Activated T-cell treated with anti-CD3 and anti-CD28 coated beads, Interleukin-2, amount 50 U/mL, for 1 hour (primary cell): ENCODE results near the gene TMEM266.

Experiments used
- DNase-seq: peaks from one replicate; pipeline ENCODE4 v3.0.0-alpha.2; 2020

TMEM266 gene

GRCh38 chr15:76070921-76071635 lies 11.3 kb downstream of the TMEM266 start:
- no peak for DNase-seq

- DNase-seq: no peak
Measured at GRCh38 chr15:76071806-76072205, 12.0 kb downstream of the TMEM266 start.

GRCh38 chr15:76073554-76073953 lies 13.8 kb downstream of the TMEM266 start:
- DNase-seq: no peak

- DNase-seq: no peak
Measured at GRCh38 chr15:76075046-76075445, 15.3 kb downstream of the TMEM266 start.

- DNase-seq: no peak
Measured at GRCh38 chr15:76078285-76078877, 18.6 kb downstream of the TMEM266 start.

GRCh38 chr15:76084256-76084655 lies 24.5 kb downstream of the TMEM266 start:
- no peak for DNase-seq

GRCh38 chr15:76098685-76099084 lies 38.9 kb downstream of the TMEM266 start:
- no peak for DNase-seq

- DNase-seq: no peak
Measured at GRCh38 chr15:76099388-76099787, 39.6 kb downstream of the TMEM266 start.

GRCh38 chr15:76100361-76100760 lies 40.6 kb downstream of the TMEM266 start:
- no peak for DNase-seq

- DNase-seq: no peak
Measured at GRCh38 chr15:76101655-76102054, 41.9 kb downstream of the TMEM266 start.

GRCh38 chr15:76105391-76105790 lies 45.6 kb downstream of the TMEM266 start:
- DNase-seq: no peak

- DNase-seq: no peak
Measured at GRCh38 chr15:76105911-76106310, 46.1 kb downstream of the TMEM266 start.

GRCh38 chr15:76107169-76107568 lies 47.4 kb downstream of the TMEM266 start:
- DNase-seq: no peak

GRCh38 chr15:76108021-76108723 lies 48.4 kb downstream of the TMEM266 start:
- no peak for DNase-seq

- DNase-seq: no peak
Measured at GRCh38 chr15:76109046-76109445, 49.3 kb downstream of the TMEM266 start.

- no peak for DNase-seq
Measured at GRCh38 chr15:76114561-76114960, 54.8 kb downstream of the TMEM266 start.

- DNase-seq: no peak
Measured at GRCh38 chr15:76116138-76116885, 56.5 kb downstream of the TMEM266 start.

- DNase-seq: no peak
Measured at GRCh38 chr15:76117181-76117580, 57.4 kb downstream of the TMEM266 start.

- no peak for DNase-seq
Measured at GRCh38 chr15:76118767-76119166, 59.0 kb downstream of the TMEM266 start.

GRCh38 chr15:76123031-76123430 lies 63.2 kb downstream of the TMEM266 start:
- no peak for DNase-seq

GRCh38 chr15:76127169-76127568 lies 67.4 kb downstream of the TMEM266 start:
- no peak for DNase-seq

GRCh38 chr15:76127880-76128279 lies 68.1 kb downstream of the TMEM266 start:
- DNase-seq: no peak

- no peak for DNase-seq
Measured at GRCh38 chr15:76134537-76134936, 74.8 kb downstream of the TMEM266 start.
